Breast epithelium (tissue), 3 donors: ENCODE results near the gene ZNF778.

ENCODE experiments used
- CTCF ChIP-seq, 3 donors: fragments of 450-650 bp; IDR thresholded peaks; one replicate each; pipeline ENCODE4 v1.5.1; 2016 to 2017; ENCODE audit warnings: antibody characterized with exemption in 3 of 3, mild to moderate bottlenecking in 3 of 3, moderate library complexity in 3 of 3
- POLR2A ChIP-seq: fragments of 450-650 bp; IDR thresholded peaks from one replicate; pipeline ENCODE4 v1.6.1; 2016; ENCODE audit warnings: antibody characterized with exemption, mild to moderate bottlenecking, moderate library complexity
- POLR2AphosphoS5 ChIP-seq, 3 donors: sonication (generic); formaldehyde crosslinking; IDR thresholded peaks; one replicate each; pipeline ENCODE4 v1.6.1; 2017; ENCODE audit warnings: antibody characterized with exemption in 3 of 3

- TF ChIP-seq CTCF (IDR thresholded peaks at IDR 0.05) (no peak), POLR2AphosphoS5 (IDR thresholded peaks at IDR 0.05) (no peak), POLR2A (no peak)
These were observed 34.0 kb upstream of the ZNF778 start for GRCh38 chr16:89183463-89183862.
